ENCODE data around the gene XIRP2.

XIRP2 gene

DNA sequence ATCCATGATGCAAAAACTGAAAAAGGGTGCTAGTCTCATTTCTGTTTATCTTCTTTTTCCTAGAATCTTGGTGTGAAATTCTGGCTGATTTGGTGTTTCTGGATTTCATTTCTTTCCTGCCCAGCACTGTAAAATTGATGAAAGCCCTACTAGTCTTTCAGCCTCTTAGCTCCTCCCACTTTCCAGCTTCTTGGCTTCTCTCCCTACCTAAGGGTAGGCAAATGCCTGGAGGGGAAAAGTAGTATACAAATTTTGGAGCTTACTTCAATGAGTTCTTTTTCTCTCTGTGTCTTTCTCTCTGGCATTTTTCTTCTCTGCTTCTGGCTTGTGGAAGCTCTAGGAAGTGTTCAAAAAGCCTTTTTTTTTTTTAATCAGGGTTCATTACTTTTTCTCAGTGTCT is 160.5 kb downstream of the XIRP2 start:
- no peaks in the 10 kb centered on the region for H3K36me3 ChIP-seq (ENCODE audit: control insufficient read depth, insufficient read depth, low read length)
- H3K4me1 ChIP-seq = no peaks in the 10 kb centered on the region
- no peak overlapping the region for H3K27ac ChIP-seq
- H3K4me2 ChIP-seq (ENCODE audit: low read length) = no peak overlapping the region
- H3K4me3 ChIP-seq (ENCODE audit: low read depth, low read length) = no peak overlapping the region
- no peak overlapping the region for H3K9ac ChIP-seq
- no peaks in the 10 kb centered on the region for H3K9me3 ChIP-seq (ENCODE audit: control insufficient read depth, low read length)
- TF ChIP-seq, protein P1, sequence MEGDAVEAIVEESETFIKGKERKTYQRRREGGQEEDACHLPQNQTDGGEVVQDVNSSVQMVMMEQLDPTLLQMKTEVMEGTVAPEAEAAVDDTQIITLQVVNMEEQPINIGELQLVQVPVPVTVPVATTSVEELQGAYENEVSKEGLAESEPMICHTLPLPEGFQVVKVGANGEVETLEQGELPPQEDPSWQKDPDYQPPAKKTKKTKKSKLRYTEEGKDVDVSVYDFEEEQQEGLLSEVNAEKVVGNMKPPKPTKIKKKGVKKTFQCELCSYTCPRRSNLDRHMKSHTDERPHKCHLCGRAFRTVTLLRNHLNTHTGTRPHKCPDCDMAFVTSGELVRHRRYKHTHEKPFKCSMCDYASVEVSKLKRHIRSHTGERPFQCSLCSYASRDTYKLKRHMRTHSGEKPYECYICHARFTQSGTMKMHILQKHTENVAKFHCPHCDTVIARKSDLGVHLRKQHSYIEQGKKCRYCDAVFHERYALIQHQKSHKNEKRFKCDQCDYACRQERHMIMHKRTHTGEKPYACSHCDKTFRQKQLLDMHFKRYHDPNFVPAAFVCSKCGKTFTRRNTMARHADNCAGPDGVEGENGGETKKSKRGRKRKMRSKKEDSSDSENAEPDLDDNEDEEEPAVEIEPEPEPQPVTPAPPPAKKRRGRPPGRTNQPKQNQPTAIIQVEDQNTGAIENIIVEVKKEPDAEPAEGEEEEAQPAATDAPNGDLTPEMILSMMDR (IDR thresholded peaks at IDR 0.05) = no peak
- H3K27me3 ChIP-seq (ENCODE audit: control insufficient read depth, insufficient read depth, low read length) = no peaks in the 10 kb centered on the region
- H2AFZ ChIP-seq = no peak overlapping the region
- H3K79me2 ChIP-seq = no peaks in the 10 kb centered on the region

DNA sequence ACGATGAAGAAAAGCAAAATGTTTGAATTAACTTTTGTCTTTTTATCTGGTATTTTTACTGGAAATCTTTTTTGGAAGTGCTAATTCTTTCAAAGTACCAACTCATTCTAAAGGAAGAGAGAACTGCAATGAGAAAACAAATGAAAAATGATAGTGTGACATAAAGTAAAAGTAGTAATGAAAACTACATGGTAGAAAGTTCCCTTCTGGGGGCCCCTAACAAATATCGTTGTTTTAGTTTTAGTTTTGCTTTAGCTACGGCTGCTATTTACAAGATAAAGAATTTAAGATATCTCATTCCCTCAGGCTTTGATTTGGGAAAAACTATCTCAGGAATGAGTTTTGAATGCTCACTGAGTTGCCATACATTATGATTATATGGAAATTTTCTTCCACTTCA is 161.4 kb downstream of the XIRP2 start:
- H2AFZ ChIP-seq = no peak overlapping the region
- H3K9me3 ChIP-seq (ENCODE audit: control insufficient read depth, low read length) = no peaks in the 10 kb centered on the region
- H3K27ac ChIP-seq = no peak overlapping the region
- H3K4me2 ChIP-seq (ENCODE audit: low read length) = no peak overlapping the region
- H3K4me3 ChIP-seq (ENCODE audit: low read depth, low read length) = no peak overlapping the region
- H3K27me3 ChIP-seq (ENCODE audit: control insufficient read depth, insufficient read depth, low read length) = no peaks in the 10 kb centered on the region
- H3K9ac ChIP-seq = no peak overlapping the region
- TF ChIP-seq, protein P1 (IDR thresholded peaks at IDR 0.05) = no peak
- H3K36me3 ChIP-seq (ENCODE audit: control insufficient read depth, insufficient read depth, low read length) = no peaks in the 10 kb centered on the region
- no peaks in the 10 kb centered on the region for H3K4me1 ChIP-seq
- no peaks in the 10 kb centered on the region for H3K79me2 ChIP-seq

DNA sequence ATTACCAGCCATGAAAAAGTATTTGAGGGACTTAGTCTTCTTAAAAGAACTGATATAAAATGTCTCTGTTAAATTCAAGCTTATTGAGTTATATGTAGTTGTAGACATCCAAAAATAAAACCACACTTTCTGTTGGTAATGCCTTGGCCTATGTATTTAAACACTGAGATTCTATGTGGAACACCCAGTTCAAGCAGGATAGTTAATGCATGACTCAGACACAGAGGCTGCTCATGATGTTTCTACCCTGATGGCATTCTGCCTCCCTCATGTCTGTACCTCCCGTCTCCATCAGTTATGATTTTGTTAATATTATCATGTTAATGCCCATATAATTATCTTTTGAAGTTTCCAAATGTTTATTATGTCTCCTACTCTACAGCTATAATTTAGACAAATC is 164.5 kb downstream of the XIRP2 start:
- no peak overlapping the region for H3K4me3 ChIP-seq (ENCODE audit: low read depth, low read length)
- no peak overlapping the region for H2AFZ ChIP-seq
- H3K9ac ChIP-seq = no peak overlapping the region
- no peak overlapping the region for H3K27ac ChIP-seq
- H3K9me3 ChIP-seq (ENCODE audit: control insufficient read depth, low read length) = no peaks in the 10 kb centered on the region
- H3K79me2 ChIP-seq = no peaks in the 10 kb centered on the region
- TF ChIP-seq, protein P1 (IDR thresholded peaks at IDR 0.05) = no peak
- H3K4me2 ChIP-seq (ENCODE audit: low read length) = no peak overlapping the region
- H3K36me3 ChIP-seq (ENCODE audit: control insufficient read depth, insufficient read depth, low read length) = no peaks in the 10 kb centered on the region
- H3K4me1 ChIP-seq = no peaks in the 10 kb centered on the region
- H3K27me3 ChIP-seq (ENCODE audit: control insufficient read depth, insufficient read depth, low read length) = no peaks in the 10 kb centered on the region

- H3K4me1 ChIP-seq = no peaks in the 10 kb centered on the region
- no peaks in the 10 kb centered on the region for H3K9me3 ChIP-seq (ENCODE audit: control insufficient read depth, low read length)
- H3K4me2 ChIP-seq (ENCODE audit: low read length) = no peak overlapping the region
- H3K27ac ChIP-seq = no peak overlapping the region
- no peaks in the 10 kb centered on the region for H3K27me3 ChIP-seq (ENCODE audit: control insufficient read depth, insufficient read depth, low read length)
- H3K36me3 ChIP-seq (ENCODE audit: control insufficient read depth, insufficient read depth, low read length) = no peaks in the 10 kb centered on the region
- no peak overlapping the region for H3K4me3 ChIP-seq (ENCODE audit: low read depth, low read length)
- no peak overlapping the region for H2AFZ ChIP-seq
- no peak overlapping the region for H3K9ac ChIP-seq
- TF ChIP-seq, protein P1 (IDR thresholded peaks at IDR 0.05) = no peak
- H3K79me2 ChIP-seq = no peaks in the 10 kb centered on the region
Observed at GRCh38 chr2:167054881-167055280, 166.6 kb downstream of the XIRP2 start.

DNA sequence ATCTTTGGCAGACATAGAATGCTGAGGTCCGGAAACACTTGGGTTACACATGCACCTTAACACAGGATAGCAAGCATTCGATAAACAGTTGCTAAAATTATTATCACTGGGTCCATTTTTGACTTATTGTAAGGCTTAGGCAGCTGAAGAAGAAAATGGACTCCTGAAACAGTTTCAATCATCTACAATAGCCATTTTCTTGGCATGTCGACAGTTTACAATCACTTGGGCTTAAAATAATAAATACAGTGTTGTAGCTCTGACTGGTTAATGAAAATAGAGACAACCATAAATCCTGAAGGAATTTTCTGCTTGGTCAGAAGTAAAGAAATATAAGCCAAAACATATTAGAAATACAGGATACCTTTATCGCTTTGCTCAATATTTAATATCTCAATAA is 169.2 kb downstream of the XIRP2 start:
- no peaks in the 10 kb centered on the region for H3K79me2 ChIP-seq
- no peak overlapping the region for H3K4me3 ChIP-seq (ENCODE audit: low read depth, low read length)
- H3K36me3 ChIP-seq (ENCODE audit: control insufficient read depth, insufficient read depth, low read length) = no peaks in the 10 kb centered on the region
- H3K27ac ChIP-seq = no peak overlapping the region
- no peak overlapping the region for H3K4me2 ChIP-seq (ENCODE audit: low read length)
- H3K9me3 ChIP-seq (ENCODE audit: control insufficient read depth, low read length) = no peaks in the 10 kb centered on the region
- H3K9ac ChIP-seq = no peak overlapping the region
- H3K27me3 ChIP-seq (ENCODE audit: control insufficient read depth, insufficient read depth, low read length) = no peaks in the 10 kb centered on the region
- H3K4me1 ChIP-seq = no peaks in the 10 kb centered on the region
- TF ChIP-seq, protein P1 (IDR thresholded peaks at IDR 0.05) = no peak
- no peak overlapping the region for H2AFZ ChIP-seq
